SK-MEL-5 (cell line): Measurements from ENCODE around the gene ST6GALNAC5. TPM values are rescaled to one million over a fixed set of nuclear protein-coding genes. Genes with fewer than 3 reads are reported as not detected.
"Not testable (repeated sequence)": the region's sequence is repeated elsewhere in the genome, so short reads cannot be mapped to it uniquely, and the experiment has no call there.

Experiments used
- DNase-seq: peaks from one replicate; pipeline ENCODE4 v3.0.0-alpha.2; 2016; ENCODE audit warnings: low read depth, low spot score
- in situ Hi-C: cut with HindIII; loops from 2 replicates; pipeline ENCODE4 v1.10.0; 2016; ENCODE audit warnings: low sequenced_read_pairs, high pct_unique_total_duplicates, low pct_unique_long_range_greater_than_20kb
- total RNA-seq: library from RNA; depleted of rRNA; stranded (reverse); fragments of >200 nt; shearing (Covaris generic); gene quantifications from 2 replicates; pipeline ENCODE4 v1.2.3, GENCODE V29; 2014

Gene ST6GALNAC5
- total RNA-seq, 1 experiment from 2014 or later = 2.1 TPM

DNA sequence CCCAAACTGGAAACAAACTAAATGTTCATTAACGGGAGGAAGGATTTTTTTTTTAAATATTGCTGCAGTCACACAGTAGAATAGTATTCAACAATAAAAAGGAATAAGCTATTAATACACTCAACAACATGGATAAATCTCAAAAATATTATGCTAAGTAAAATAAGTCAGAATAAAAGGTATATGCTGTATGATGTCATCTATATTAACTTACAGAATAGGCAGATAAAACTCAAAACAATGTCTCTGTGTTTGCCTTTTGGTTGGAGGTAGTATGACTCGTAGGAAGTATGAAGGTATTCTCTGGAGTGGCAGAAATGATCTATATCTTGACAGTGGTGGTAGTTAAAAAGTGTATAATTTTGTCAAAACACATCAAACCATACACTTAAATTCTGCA, 6.1 kb upstream of the ST6GALNAC5 start:
- DNase-seq = no peak
- in situ Hi-C loops = no loop called here

DNA sequence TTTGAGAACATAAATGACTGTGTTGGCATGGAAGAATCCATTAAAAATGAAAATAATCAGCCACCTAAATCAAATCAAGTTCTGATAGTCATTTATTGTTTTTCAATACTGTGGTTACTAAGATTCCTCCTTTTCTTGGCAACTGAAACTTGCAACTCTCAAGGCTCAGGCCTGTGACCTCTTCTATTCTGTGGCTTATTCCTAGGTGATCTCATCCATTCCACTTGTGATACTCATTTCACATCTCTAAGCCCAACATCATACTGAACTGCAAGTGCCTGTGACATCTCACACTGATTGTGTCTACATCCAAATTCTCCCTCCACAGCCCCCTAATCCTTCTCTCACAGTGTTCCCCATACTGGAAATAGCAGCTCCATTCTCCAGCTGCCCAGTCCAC, 4.8 kb upstream of the ST6GALNAC5 start:
- in situ Hi-C loops = no loop called here
- DNase-seq = no peak

GRCh38 chr1:76864383-76864782, 2.9 kb upstream of the ST6GALNAC5 start:
- in situ Hi-C loops = no loop called here
- no peak for DNase-seq

DNA sequence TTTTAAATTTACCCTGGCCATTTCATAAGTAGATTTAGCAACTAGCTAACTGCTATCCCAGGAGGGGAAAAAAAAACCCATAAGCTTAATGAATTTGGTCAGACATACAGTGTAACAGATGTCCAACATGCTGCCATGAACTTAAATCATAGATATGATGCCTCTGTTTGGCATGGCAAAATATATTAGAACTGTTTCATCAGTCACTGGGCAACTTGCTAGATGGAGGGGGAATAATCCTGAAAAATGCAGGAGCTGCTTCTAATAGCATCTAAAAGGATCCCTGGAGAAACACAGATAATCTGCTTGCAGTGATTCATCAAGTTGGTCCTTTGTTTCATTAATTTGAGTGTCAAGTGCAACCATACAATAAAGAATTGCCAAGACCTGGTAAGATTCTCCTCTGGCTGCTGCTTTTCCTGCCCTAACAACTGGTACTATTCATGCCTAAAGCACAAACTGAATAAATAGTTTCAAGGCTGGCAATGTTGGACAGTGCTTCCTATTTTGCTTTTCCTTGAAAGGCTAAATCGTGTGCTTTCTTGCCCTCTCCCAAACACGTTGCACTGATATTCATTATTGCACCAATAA, 1.5 kb upstream of the ST6GALNAC5 start:
- DNase-seq = no peak
- in situ Hi-C loops = no loop called here

GRCh38 chr1:76866566-76866965, 714 bp upstream of the ST6GALNAC5 start:
- no peak for DNase-seq
- in situ Hi-C loops = no loop called here

GRCh38 chr1:76868154-76868882, 1.0 kb downstream of the ST6GALNAC5 start:
- DNase-seq = no peak
- in situ Hi-C loops = no loop called here

DNA sequence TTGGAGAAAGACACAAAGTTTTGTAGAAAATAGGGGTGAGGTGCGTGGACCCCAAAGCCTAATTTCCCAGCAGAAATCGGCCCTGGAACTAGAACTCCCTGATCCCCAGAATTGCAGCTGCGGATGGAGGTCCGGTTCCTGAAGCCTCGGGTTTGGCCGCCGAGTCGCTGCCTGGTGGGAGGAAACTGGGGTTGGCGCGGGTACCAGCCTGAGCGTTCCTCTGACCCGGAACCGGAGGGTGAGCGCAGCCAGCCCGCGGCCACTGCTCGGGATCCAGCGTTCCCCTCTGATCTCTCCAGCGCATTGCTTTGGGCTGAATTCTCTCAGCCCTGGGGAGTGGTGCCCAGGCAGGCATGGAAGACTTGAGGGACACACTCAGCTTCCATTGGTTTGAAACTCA, 1.6 kb downstream of the ST6GALNAC5 start:
- in situ Hi-C loops = no loop called here

GRCh38 chr1:76870037-76870436, 2.8 kb downstream of the ST6GALNAC5 start:
- in situ Hi-C loops = no loop called here
- DNase-seq = no peak

More for the DNA sequence above, 1.6 kb downstream of the ST6GALNAC5 start:
- DNase-seq = no peak

- in situ Hi-C loops = no loop called here
Observed at GRCh38 chr1:76871355-76871974, 4.2 kb downstream of the ST6GALNAC5 start.

GRCh38 chr1:76872944-76873343, 5.7 kb downstream of the ST6GALNAC5 start:
- in situ Hi-C loops = no loop called here

More at GRCh38 chr1:76871355-76871974, 4.2 kb downstream of the ST6GALNAC5 start:
- DNase-seq = no peak

DNA sequence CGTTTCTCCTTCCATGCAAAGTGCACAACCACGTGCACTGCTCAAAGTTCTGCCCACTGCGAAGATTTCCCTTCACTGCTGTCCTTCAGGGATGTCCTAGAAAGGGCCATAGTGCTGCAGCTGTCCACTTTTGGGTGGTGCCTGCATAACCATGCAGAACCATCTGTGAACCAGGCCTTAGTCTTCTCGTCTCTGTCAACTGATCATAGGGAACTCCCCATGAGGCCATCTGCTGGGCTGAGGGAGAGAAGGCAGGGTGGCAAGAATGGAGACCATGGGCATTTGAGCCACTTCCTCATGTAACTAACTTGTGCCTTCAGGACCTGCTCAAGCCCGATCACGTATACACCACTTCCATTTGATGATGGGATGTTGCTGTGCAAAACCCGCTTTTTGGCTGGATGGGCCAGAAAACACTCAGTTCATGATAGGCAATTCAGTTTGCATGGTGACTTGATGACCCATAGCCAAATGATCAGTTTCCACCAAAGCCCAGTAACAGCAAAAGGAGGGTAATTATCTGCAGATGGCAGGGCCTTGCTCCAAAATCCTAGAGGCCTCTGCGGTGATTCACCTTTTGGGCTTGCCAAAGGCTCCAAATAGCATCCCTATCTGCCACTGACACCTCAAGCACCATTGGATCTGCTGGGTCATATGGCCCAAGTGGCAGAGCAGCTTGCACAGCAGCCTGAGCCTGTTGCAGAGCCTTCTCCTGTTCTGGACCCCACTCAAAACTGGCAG, 9.5 kb downstream of the ST6GALNAC5 start:
- peak; percentile 10 for DNase-seq
- in situ Hi-C loops = no loop called here

More at GRCh38 chr1:76872944-76873343, 5.7 kb downstream of the ST6GALNAC5 start:
- DNase-seq = no peak

DNA sequence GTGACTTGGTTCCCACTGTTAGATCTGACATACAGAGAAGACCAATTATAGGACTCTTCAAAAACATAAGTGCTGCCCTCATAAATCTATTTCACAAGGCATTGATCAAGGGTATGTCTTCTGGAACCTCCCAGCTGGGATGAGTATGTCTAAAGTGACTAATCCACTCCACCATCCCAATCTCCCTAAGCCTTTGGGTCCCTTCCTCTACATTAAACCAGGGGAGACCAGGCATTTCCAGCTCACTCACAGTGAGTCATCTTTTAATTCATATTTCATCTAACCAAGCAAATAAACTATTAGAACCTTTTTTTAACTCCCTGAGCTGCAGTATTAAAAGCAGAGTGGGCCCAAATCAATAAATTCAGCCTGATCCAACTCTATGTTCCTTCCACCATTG, 11.7 kb downstream of the ST6GALNAC5 start:
- DNase-seq, in situ Hi-C loops: not testable (repeated sequence)

DNA sequence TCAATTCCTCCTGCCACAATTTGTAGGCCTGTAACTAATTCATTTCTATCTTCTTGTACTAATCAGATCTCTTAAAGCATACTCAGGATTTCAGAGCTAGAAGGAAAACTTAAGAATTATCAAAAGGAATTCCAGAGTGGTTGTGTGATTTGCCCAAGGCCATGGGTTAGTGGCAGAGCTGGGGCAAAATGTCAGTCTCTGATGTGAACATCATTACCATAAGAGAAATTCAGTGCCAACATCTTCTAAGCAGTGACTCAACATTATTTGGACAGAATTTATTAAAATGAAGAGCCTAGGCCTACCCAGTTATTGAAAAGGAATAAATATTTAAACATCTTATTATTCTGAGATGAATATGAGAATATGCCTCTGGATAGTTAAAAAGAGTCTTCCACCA, 14.5 kb downstream of the ST6GALNAC5 start:
- DNase-seq = no peak
- in situ Hi-C loops = no loop called here

- DNase-seq = no peak
- in situ Hi-C loops = no loop called here
Observed at GRCh38 chr1:76891931-76892622, 24.8 kb downstream of the ST6GALNAC5 start.

DNA sequence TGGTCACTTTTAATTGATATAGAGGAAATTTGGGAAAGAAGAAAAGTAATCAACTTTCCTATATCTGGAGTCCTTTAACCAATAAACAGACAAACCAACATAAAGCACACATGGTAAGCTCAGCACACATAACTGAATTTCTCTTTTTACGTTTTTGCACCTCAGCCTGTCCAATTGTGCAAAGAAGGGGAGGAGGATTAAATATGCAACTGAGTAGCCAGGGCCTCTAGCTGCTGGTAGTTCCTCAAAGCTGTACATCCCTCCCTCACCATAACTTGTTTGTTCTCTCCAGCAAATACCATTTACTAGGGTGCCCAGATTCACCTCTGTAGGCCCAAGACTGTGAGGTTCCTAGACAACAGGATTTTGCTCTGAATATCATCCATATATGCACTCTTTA, 25.4 kb downstream of the ST6GALNAC5 start:
- in situ Hi-C loops = no loop called here
- no peak for DNase-seq

- in situ Hi-C loops = no loop called here
Observed at GRCh38 chr1:76901158-76901767, 34.0 kb downstream of the ST6GALNAC5 start.

GRCh38 chr1:76905876-76906595, 38.8 kb downstream of the ST6GALNAC5 start:
- DNase-seq = no peak
- in situ Hi-C loops = no loop called here

More at GRCh38 chr1:76901158-76901767, 34.0 kb downstream of the ST6GALNAC5 start:
- DNase-seq = peak; percentile 70
